DOHH2 (cell line): ENCODE data around the gene TRIM67.

Source experiments
- H3F3A ChIP-seq: fragments of 200-600 bp; sonication (generic), shearing (Covaris generic); 2 replicates; pipeline ENCODE4 v1.6.0; 2016; ENCODE audit warnings: antibody characterized with exemption, mild to moderate bottlenecking; ENCODE audit not compliant: control insufficient read depth, insufficient read depth
- H3K27ac ChIP-seq: fragments of 200-600 bp; sonication (generic); 2 replicates; pipeline ENCODE4 v1.5.1; 2014; ENCODE audit warnings: low read depth, mild to moderate bottlenecking, low read length, moderate library complexity
- H3K27me3 ChIP-seq: fragments of 200-600 bp; sonication (generic); 2 replicates; pipeline ENCODE4 v1.6.1; 2014; ENCODE audit warnings: mild to moderate bottlenecking, low read length, mixed read lengths; ENCODE audit not compliant: control insufficient read depth
- H3K36me3 ChIP-seq: fragments of 200-600 bp; sonication (generic); 2 replicates; pipeline ENCODE4 v1.6.1; 2014; ENCODE audit warnings: mild to moderate bottlenecking, low read length, moderate library complexity, mixed read lengths; ENCODE audit not compliant: control insufficient read depth
- H3K4me1 ChIP-seq: fragments of 200-600 bp; sonication (generic); 2 replicates; pipeline ENCODE4 v1.6.1; 2014; ENCODE audit warnings: mild to moderate bottlenecking, low read length, mixed read lengths; ENCODE audit not compliant: control insufficient read depth
- H3K4me2 ChIP-seq: fragments of 200-600 bp; sonication (generic); 2 replicates; pipeline ENCODE4 v1.6.0; 2014; ENCODE audit warnings: mild to moderate bottlenecking, low read length, moderate library complexity
- H3K4me3 ChIP-seq: fragments of 200-600 bp; sonication (generic); 2 replicates; pipeline ENCODE4 v1.5.1; 2014; ENCODE audit warnings: mild to moderate bottlenecking, low read length, mixed read lengths
- H3K79me2 ChIP-seq: fragments of 200-600 bp; sonication (generic); 2 replicates; pipeline ENCODE4 v1.6.1; 2014; ENCODE audit warnings: mild to moderate bottlenecking, low read length, mixed read lengths; ENCODE audit not compliant: control insufficient read depth
- H3K9me2 ChIP-seq: fragments of 200-600 bp; sonication (generic); replicated peaks from 2 replicates; pipeline ENCODE4 v1.6.1; 2014; ENCODE audit warnings: mild to moderate bottlenecking, low read length, mixed read lengths; ENCODE audit not compliant: control insufficient read depth
- H3K9me3 ChIP-seq: fragments of 200-600 bp; sonication (generic); 2 replicates; pipeline ENCODE4 v1.6.1; 2014; ENCODE audit warnings: antibody characterized with exemption, low read length, mixed read lengths; ENCODE audit not compliant: control insufficient read depth, insufficient read depth
- H4K20me1 ChIP-seq: fragments of 200-600 bp; sonication (generic); 2 replicates; pipeline ENCODE4 v1.6.0; 2014; ENCODE audit warnings: low read depth, mild to moderate bottlenecking, antibody characterized with exemption, low read length, moderate library complexity; ENCODE audit not compliant: control insufficient read depth, insufficient read depth
- EZH2phosphoT487 ChIP-seq: fragments of 200-600 bp; sonication (generic); IDR thresholded peaks from 2 replicates; pipeline ENCODE4 v1.6.1; 2017; ENCODE audit warnings: borderline replicate concordance, mild to moderate bottlenecking, antibody characterized with exemption, low read length, moderate library complexity, mixed read lengths
- TF ChIP-seq, protein P1 (sequence below): fragments of 200-600 bp; sonication (generic); IDR thresholded peaks from one replicate; pipeline ENCODE4 v1.5.1; 2014; ENCODE audit warnings: antibody characterized with exemption, mild to moderate bottlenecking, low read depth, low read length; ENCODE audit not compliant: poor library complexity, severe bottlenecking

Gene TRIM67

DNA sequence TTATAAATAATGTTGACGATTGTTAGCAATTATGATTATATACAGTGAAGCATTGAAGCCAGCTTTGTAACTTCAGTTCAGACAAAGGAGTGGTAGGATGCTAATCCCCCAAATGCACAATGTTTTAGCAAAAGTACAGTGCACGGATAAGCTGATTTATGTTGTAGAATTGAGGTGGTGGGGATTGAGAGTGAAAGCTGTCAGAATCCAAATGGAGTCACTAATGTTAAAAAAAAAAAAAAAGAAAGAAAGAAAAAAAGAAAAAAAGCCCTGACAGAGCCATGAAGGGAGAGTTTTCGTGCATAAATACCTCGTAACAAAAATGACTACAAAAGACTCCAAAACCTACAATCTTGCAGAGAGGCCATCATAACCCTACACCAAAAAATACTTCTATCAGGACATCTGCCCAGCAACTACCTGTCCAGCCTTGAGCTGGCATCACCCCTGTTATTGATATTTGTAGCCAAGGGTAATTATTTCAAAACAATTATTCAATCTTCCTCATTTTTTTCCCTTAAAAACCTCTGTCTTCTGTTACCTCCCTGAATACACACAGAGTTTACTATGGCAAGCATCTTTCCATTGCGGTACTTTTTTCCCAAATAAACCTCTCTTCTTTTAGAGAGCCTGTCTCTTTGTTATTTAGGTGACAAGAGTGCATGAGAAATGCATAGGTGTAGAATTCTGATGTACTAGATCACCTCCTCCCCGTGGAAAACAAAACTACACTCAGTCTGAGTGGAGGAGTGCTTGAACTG, 2.5 kb upstream of the TRIM67 start:
- TF ChIP-seq EZH2phosphoT487, result no peak
- TF ChIP-seq, protein P1, sequence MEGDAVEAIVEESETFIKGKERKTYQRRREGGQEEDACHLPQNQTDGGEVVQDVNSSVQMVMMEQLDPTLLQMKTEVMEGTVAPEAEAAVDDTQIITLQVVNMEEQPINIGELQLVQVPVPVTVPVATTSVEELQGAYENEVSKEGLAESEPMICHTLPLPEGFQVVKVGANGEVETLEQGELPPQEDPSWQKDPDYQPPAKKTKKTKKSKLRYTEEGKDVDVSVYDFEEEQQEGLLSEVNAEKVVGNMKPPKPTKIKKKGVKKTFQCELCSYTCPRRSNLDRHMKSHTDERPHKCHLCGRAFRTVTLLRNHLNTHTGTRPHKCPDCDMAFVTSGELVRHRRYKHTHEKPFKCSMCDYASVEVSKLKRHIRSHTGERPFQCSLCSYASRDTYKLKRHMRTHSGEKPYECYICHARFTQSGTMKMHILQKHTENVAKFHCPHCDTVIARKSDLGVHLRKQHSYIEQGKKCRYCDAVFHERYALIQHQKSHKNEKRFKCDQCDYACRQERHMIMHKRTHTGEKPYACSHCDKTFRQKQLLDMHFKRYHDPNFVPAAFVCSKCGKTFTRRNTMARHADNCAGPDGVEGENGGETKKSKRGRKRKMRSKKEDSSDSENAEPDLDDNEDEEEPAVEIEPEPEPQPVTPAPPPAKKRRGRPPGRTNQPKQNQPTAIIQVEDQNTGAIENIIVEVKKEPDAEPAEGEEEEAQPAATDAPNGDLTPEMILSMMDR, result no peak
- H3K27ac ChIP-seq, result no peak overlapping the region
- no peaks in the 10 kb centered on the region for H3F3A ChIP-seq
- no peaks in the 10 kb centered on the region for H3K4me1 ChIP-seq
- H3K79me2 ChIP-seq, result no peaks in the 10 kb centered on the region
- H3K4me3 ChIP-seq, result no peak overlapping the region
- no peaks in the 10 kb centered on the region for H3K9me2 ChIP-seq
- no peaks in the 10 kb centered on the region for H3K36me3 ChIP-seq
- H3K9me3 ChIP-seq, result no peaks in the 10 kb centered on the region
- no peak overlapping the region for H3K4me2 ChIP-seq
- H4K20me1 ChIP-seq, result no peaks in the 10 kb centered on the region
- peaks cover 9% of the 10 kb centered on the region; the same call in 1 of the 2 replicates for H3K27me3 ChIP-seq

DNA sequence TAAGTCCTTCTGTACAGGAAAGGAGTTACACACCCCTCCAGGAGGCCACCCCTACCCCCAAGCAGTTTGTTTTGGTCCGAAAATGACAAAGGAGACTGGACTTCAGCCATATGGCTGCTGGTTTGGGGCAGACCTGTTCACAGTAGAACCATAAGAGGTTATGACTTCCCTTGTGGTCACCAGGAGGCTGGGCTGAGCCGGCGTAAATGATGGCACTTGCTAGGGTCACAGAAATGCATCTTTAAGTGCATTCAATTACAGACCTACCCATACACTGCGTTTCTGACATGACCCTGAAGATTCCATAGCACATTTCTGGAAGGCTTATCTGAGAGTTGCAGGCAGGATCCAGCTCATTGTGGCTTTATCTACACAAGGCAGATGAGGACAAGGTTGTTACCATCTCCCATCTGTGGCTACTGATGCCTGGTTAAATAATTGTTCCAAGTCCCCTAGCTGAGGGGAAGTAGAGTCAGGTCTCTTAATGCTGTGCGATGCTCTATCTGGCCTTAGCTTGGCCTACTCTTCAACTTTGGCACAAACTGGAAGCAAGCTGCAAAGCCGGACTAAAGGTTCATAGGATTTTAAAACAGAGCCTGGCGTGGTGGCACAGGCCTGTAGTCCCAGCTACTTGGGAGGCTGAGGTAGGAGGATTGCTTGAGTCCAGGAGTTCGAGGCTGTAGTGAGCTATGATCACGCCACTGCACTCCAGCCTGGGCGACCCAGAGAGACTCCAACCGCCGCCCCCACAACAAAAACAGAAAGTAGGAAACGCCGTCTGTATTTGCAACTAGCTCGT, 1.7 kb upstream of the TRIM67 start:
- Histone ChIP-seq H3K4me1 (no peaks in the 10 kb centered on the region), H3K36me3 (no peaks in the 10 kb centered on the region), H3K4me2 (no peak overlapping the region), H3K27me3 (peaks cover 5% of the 10 kb centered on the region; the same call in 1 of the 2 replicates), H3K9me3 (no peaks in the 10 kb centered on the region), H4K20me1 (no peaks in the 10 kb centered on the region), H3K9me2 (no peaks in the 10 kb centered on the region), H3K79me2 (no peaks in the 10 kb centered on the region), H3K27ac (no peak overlapping the region), H3F3A (no peaks in the 10 kb centered on the region), H3K4me3 (no peak overlapping the region)
- TF ChIP-seq EZH2phosphoT487, result no peak
- TF ChIP-seq, protein P1, result no peak

DNA sequence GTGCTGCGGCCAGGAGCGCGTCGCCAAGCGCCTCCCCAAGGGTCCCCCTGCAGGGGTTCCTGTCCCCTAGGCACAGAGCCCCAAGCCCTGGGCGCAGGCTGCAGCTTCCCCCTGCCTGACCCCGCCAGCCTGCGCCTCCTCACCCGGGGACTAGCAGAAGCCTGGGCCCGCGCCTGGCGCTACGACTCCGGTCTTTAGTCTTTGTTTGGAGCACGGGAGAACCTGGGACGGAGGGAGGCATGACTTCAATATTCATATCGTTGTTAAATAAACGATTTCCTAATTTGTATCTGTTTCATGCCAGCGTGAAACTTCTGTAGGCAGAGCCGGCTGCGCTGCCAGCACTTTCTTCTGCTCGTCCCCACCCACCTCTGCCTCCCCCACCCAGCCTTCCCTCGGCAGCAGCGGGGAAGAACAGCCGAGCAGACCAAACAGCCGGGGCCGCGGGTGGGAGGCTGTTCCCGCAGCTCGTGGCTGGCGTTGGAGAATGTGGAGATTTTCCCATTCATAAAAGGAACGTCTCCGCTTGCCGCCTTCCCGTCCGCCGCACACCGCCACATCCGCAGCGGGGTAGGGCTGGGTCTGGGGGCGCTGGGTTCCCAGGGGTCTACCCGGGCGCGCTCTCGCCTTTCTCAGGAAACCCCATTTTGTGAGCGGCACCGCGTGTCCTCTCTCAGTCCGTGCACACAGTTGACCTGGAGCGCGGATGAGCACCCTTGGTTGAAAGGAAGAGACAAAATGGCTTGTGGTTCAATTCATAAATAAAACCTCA, 777 bp upstream of the TRIM67 start:
- peaks cover 5% of the 10 kb centered on the region; the same call in 1 of the 2 replicates for H3K27me3 ChIP-seq
- H3K9me2 ChIP-seq, result no peaks in the 10 kb centered on the region
- H3K27ac ChIP-seq, result no peak overlapping the region
- H3K36me3 ChIP-seq, result no peaks in the 10 kb centered on the region
- H3K4me1 ChIP-seq, result no peaks in the 10 kb centered on the region
- H3F3A ChIP-seq, result no peaks in the 10 kb centered on the region
- no peak overlapping the region for H3K4me2 ChIP-seq
- TF ChIP-seq EZH2phosphoT487, result no peak
- TF ChIP-seq, protein P1, result no peak
- H4K20me1 ChIP-seq, result no peaks in the 10 kb centered on the region
- H3K9me3 ChIP-seq, result no peaks in the 10 kb centered on the region
- H3K79me2 ChIP-seq, result no peaks in the 10 kb centered on the region
- H3K4me3 ChIP-seq, result no peak overlapping the region
